Smooth muscle cell (in vitro differentiated cells): ENCODE results near the gene MCM3. TPM values are rescaled to one million over a fixed set of nuclear protein-coding genes. Genes with fewer than 3 reads are reported as not detected.

Source experiments
- DNase-seq: peaks from one replicate; lab custom pipeline; 2025; ENCODE audit not compliant: unreplicated experiment; lab: John Stamatoyannopoulos, UW
- H2AFZ ChIP-seq: fragments of 200-600 bp; sonication (generic); 2 replicates; pipeline ENCODE4 v1.6.0; 2016; ENCODE audit warnings: antibody characterized with exemption, low read depth, mild to moderate bottlenecking
- H3F3A ChIP-seq: fragments of 200-600 bp; sonication (generic); 2 replicates; pipeline ENCODE4 v1.6.0; 2017; ENCODE audit warnings: antibody characterized with exemption, low read depth
- H3K27ac ChIP-seq: fragments of 200-600 bp; sonication (generic); 2 replicates; pipeline ENCODE4 v1.5.1; 2016; ENCODE audit warnings: low read depth, mild to moderate bottlenecking
- H3K27me3 ChIP-seq: fragments of 200-600 bp; sonication (generic); 2 replicates; pipeline ENCODE4 v1.6.1; 2016; ENCODE audit warnings: low read depth, mild to moderate bottlenecking
- H3K36me3 ChIP-seq: fragments of 200-600 bp; sonication (generic); 2 replicates; pipeline ENCODE4 v1.5.1; 2016; ENCODE audit warnings: low read depth
- H3K4me1 ChIP-seq: fragments of 200-600 bp; sonication (generic); 2 replicates; pipeline ENCODE4 v1.5.1; 2016; ENCODE audit warnings: low read depth
- H3K4me2 ChIP-seq: fragments of 200-600 bp; sonication (generic); 2 replicates; pipeline ENCODE4 v1.6.0; 2016; ENCODE audit warnings: mild to moderate bottlenecking
- H3K4me3 ChIP-seq: fragments of 200-600 bp; sonication (generic); 2 replicates; pipeline ENCODE4 v1.5.1; 2016; ENCODE audit warnings: mild to moderate bottlenecking
- H3K79me2 ChIP-seq: fragments of 200-600 bp; sonication (generic); 2 replicates; pipeline ENCODE4 v1.6.0; 2016; ENCODE audit warnings: low read depth, mild to moderate bottlenecking
- H3K9ac ChIP-seq: fragments of 200-600 bp; sonication (generic); 2 replicates; pipeline ENCODE4 v1.6.0; 2016; ENCODE audit warnings: low read depth
- H3K9me3 ChIP-seq: fragments of 200-600 bp; sonication (generic); replicated peaks from 2 replicates; pipeline ENCODE4 v1.5.1; 2016; ENCODE audit warnings: low read depth
- H4K20me1 ChIP-seq: fragments of 200-600 bp; sonication (generic); 2 replicates; pipeline ENCODE4 v1.6.0; 2016; ENCODE audit warnings: low read depth
- WGBS: methylation state at CpG from one replicate; pipeline ENCODE4 v1.1.7; 2016; ENCODE audit warnings: low lambda C conversion rate; 5-methylcytosine and 5-hydroxymethylcytosine counted together
- polyA plus RNA-seq: library from polyadenylated mRNA; unstranded; fragments of >200 nt; fragmentation: Nextera tagmentation; extraction: Ambion mirVana; gene quantifications from 2 replicates; pipeline ENCODE4 v1.2.1, GENCODE V29; 2016
- total RNA-seq: library from RNA; depleted of rRNA; stranded (reverse); fragments of >200 nt; gene quantifications from 2 replicates; pipeline ENCODE4 v1.2.3, GENCODE V29; 2014
- TF ChIP-seq, protein P1 (sequence below): fragments of 200-600 bp; sonication (generic); IDR thresholded peaks from 2 replicates; pipeline ENCODE4 v1.5.1; 2017; ENCODE audit warnings: borderline replicate concordance, mild to moderate bottlenecking, antibody characterized with exemption; ENCODE audit not compliant: insufficient read depth, poor library complexity, severe bottlenecking

Gene MCM3
- total and polyA plus RNA-seq, 2 experiments from 2014 or later: 32.2 to 33.9 TPM

DNA sequence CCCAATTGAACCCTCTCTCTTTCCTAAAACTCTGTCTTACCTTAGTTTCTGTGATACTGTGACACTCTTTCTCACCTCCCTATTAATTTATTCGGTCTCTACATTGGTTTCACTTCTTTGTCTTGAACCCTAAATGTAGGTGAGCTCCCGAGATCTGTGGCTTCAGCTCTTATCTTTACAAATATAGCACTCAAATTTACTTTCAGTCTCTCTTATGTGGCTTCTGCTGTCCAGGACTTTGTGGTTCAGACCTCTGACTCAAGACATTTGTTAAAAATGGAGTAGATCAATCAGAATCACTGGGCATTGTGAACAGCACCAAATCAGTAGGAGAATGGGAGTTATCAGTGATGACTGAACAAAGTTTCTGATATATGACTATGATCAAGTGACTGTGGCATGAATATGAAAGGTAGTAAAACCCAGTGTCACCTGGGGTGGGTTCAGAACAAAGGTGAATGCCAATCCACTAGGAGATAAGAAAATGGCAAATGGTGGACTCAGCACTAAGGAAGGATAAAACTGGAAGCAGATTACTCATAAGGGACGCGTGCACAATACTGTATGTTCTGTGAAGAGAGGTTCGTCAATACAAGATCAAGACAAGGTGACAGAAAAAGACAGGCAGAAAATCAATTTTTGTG, 67.5 kb downstream of the MCM3 start:
- H2AFZ ChIP-seq: no peak overlapping the region
- no peaks in the 10 kb centered on the region for H4K20me1 ChIP-seq

DNA sequence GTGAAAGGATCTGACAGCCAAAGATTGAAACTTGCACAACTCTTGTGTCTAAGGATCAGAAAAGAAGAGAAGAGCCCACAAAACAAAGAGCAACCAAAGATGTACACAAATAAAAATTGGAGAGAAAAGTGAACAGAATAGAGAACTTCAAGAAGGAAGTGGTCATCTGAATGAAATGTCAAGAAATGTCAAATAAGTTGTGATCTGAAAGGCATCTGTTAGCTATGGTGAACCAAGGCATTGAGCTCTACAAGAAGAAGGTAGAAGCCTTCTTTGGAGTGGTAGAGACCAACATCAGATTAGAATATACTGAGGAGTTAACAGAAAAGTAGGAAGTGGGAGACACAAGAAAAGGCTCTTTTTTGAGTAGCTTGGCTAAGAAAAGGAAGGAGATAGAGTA, 68.8 kb downstream of the MCM3 start:
- TF ChIP-seq, protein P1, sequence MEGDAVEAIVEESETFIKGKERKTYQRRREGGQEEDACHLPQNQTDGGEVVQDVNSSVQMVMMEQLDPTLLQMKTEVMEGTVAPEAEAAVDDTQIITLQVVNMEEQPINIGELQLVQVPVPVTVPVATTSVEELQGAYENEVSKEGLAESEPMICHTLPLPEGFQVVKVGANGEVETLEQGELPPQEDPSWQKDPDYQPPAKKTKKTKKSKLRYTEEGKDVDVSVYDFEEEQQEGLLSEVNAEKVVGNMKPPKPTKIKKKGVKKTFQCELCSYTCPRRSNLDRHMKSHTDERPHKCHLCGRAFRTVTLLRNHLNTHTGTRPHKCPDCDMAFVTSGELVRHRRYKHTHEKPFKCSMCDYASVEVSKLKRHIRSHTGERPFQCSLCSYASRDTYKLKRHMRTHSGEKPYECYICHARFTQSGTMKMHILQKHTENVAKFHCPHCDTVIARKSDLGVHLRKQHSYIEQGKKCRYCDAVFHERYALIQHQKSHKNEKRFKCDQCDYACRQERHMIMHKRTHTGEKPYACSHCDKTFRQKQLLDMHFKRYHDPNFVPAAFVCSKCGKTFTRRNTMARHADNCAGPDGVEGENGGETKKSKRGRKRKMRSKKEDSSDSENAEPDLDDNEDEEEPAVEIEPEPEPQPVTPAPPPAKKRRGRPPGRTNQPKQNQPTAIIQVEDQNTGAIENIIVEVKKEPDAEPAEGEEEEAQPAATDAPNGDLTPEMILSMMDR: no peak
- peaks cover 8% of the 10 kb centered on the region for H3K27me3 ChIP-seq
- H3K4me2 ChIP-seq: no peak overlapping the region
- no peak for DNase-seq
- no peaks in the 10 kb centered on the region for H3K4me1 ChIP-seq
- H2AFZ ChIP-seq: no peak overlapping the region
- H3K4me3 ChIP-seq: no peak overlapping the region
- no peaks in the 10 kb centered on the region for H3K36me3 ChIP-seq
- H3K27ac ChIP-seq: no peak overlapping the region
- no peaks in the 10 kb centered on the region for H3K79me2 ChIP-seq
- H3K9ac ChIP-seq: no peak overlapping the region
- no peaks in the 10 kb centered on the region for H3F3A ChIP-seq
- H4K20me1 ChIP-seq: no peaks in the 10 kb centered on the region
- H3K9me3 ChIP-seq: no peaks in the 10 kb centered on the region

More for the DNA sequence above, 67.5 kb downstream of the MCM3 start:
- no peak overlapping the region for H3K9ac ChIP-seq
- no peak overlapping the region for H3K4me2 ChIP-seq
- TF ChIP-seq, protein P1: no peak
- no peaks in the 10 kb centered on the region for H3K4me1 ChIP-seq
- no peak overlapping the region for H3K4me3 ChIP-seq
- 88% methylated on average over 5 of the region's 5 CpGs for WGBS
- no peak overlapping the region for H3K27ac ChIP-seq
- H3K9me3 ChIP-seq: no peaks in the 10 kb centered on the region
- no peaks in the 10 kb centered on the region for H3K79me2 ChIP-seq
- no peak for DNase-seq
- H3F3A ChIP-seq: no peaks in the 10 kb centered on the region
- peaks cover 8% of the 10 kb centered on the region for H3K27me3 ChIP-seq
- H3K36me3 ChIP-seq: no peaks in the 10 kb centered on the region

Other genes with a start within 250 kb of the MCM3 start
- not detected in 2 replicates for gene PKHD1, start 197.1 kb downstream of the MCM3 start, total RNA-seq
- gene PKHD1, start 197.1 kb downstream of the MCM3 start, polyA plus RNA-seq: not detected in 2 replicates
- not detected in 2 replicates for gene IL17A, start 98.4 kb downstream of the MCM3 start, total RNA-seq
- gene IL17A, start 98.4 kb downstream of the MCM3 start, polyA plus RNA-seq: not detected in 2 replicates
- not detected in 2 replicates for gene IL17F, start 40.2 kb downstream of the MCM3 start, total RNA-seq
- gene IL17F, start 40.2 kb downstream of the MCM3 start, polyA plus RNA-seq: not detected in 2 replicates
- 6.1 and 8.4 TPM in 2 replicates for gene PAQR8, start 77.4 kb upstream of the MCM3 start, total RNA-seq
- 4.3 and 7.8 TPM in 2 replicates for gene PAQR8, start 77.4 kb upstream of the MCM3 start, polyA plus RNA-seq
- 17.4 and 25.9 TPM in 2 replicates for gene EFHC1, start 135.6 kb upstream of the MCM3 start, total RNA-seq
- 11.0 and 17.1 TPM in 2 replicates for gene EFHC1, start 135.6 kb upstream of the MCM3 start, polyA plus RNA-seq